NCI-H146 (cell line): ENCODE results near the gene QKI.

Experiments used
- DNase-seq: peaks from one replicate; lab custom pipeline; 2025; lab: John Stamatoyannopoulos, UW

The QKI gene

GRCh38 chr6:163617549-163617948, 203.0 kb downstream of the QKI start:
- no peak for DNase-seq

DNA sequence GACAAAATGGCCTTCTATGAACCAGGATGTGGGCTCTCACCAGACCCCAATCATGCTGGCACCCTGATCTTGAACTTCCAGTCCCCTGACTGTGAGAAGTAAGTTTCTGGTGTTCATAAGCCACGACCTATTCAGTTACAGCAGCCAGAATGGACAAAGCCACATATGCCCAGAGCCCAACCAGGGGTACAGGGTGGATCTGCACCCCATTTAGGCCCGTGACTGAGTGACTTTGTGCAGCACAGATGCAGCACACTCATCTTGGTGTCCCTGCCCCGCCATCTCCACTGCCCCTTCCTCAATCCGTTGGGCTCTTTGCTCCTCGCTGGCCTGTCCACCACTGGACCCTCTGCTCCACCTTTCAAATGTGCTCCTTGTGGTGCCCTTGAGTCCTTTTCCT, 205.6 kb downstream of the QKI start:
- no peak for DNase-seq

DNA sequence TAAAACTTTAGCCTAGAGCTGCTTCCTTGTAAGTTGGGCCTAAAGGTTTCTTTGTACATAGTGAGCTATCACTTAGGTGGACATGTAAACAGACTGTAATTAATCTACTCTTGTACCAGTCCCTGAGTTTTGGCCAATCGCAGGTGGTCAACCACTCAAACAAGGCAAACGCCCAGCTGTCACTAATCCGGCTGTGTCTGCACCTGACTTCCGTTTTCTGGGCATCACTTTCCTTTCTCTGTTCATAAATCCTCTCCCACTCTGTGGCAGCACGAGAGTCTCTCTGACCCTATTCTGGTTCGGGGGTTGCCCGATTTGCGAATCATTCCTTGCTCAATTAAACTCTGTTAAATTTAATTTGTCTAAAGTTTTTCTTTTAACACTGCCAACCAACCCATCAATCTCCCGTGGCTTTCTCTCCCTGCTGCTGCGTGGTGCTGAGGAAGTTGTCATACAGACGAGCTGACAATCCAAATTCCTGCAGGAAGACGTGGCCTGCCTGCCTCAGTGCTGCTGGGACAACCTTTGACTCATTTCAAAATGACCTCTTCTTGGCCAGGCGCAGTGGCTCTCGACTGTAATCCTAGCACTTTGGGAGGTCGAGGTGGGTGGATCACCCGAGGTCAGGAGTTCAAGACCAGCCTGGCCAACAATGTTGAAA, 206.3 kb downstream of the QKI start:
- DNase-seq: no peak

DNA sequence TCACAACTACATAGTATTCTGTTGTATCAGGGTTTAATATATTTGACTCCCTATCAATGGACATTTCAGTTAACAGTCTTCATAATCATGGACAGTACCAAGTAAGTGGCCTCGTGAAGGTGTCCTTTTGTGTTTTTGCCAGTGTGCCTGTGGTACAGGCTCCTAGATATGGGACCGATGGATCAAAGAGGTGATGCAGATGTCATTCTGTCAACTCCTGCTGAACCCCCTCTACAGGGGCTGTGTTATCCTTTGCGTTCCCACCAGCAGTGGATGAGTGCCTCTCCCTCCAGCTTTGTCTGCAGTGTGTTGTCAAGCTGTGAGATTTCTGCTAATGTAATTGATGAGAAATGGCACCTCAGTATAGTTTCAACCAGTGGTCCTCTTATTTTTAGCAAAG, 210.7 kb downstream of the QKI start:
- no peak for DNase-seq

DNA sequence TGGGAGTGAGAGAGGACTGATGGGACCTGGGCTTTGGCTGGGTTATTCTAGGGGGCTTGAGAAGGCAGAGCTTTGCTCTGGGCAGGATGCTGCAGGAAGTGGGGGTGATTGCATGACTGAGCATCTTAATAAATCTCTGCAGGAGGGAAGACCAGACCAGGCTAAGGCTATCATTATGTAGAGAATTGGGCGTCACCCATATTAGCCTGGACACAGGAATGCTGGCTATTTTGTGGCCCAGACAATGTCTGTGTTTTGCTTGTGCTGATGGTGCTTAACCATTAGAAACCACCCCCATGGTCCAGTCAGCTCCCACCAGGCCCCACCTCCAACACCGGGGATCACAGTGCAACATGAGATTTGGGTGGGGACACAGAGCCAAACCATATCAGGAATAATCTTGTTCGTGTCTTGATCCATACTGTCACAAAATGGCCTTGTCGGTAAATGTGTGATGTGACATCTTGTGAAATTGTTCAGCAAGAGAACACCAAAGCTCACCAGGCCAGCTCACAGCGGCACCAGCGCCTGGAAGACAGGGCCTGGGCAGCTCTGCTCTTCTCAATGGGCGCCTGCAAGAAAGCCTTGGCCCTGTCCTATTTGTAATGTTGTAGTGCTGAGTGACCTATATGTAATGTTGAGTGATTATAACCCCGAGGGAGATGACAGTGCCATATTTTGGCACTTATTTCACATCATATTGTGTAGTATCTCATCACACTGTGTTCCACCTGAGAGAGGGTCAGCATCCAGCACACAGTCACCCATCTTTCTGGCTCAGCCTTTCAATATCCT, 211.8 kb downstream of the QKI start:
- DNase-seq: no peak

- DNase-seq: no peak
These were observed 212.9 kb downstream of the QKI start for GRCh38 chr6:163627274-163628062.
